A549 (cell line): ENCODE data around the gene PNPLA7.

Experiments
- HOXA7 ChIP-seq: fragments of 250-450 bp; sonication (Bioruptor Pico); IDR thresholded peaks from 2 replicates; pipeline ENCODE4 v1.5.0; 2020; ENCODE audit warnings: mild to moderate bottlenecking, moderate library complexity
- JUNB ChIP-seq: fragments of >200 bp; sonication (Bioruptor Twin); formaldehyde crosslinking; IDR thresholded peaks from 2 replicates; pipeline ENCODE4 v1.6.1; 2016
- POLR2A ChIP-seq: IDR thresholded peaks from 2 replicates; pipeline ENCODE4 v1.6.1; 2012; ENCODE audit warnings: mild to moderate bottlenecking, low read length

GRCh38 chr9:137502008-137502911 is 47.9 kb downstream of the PNPLA7 start:
- TF ChIP-seq POLR2A (no peak), HOXA7 (CRISPR knock-in tag) (no peak), JUNB (no peak)
